GM04504 (cell line): ENCODE measurements around the gene KNG1.

Source experiments
- DNase-seq: peaks from one replicate; pipeline ENCODE4 v3.0.0-alpha.2; 2012; ENCODE audit warnings: low read depth

Gene KNG1

GRCh38 chr3:186779204-186779603 lies 62.0 kb downstream of the KNG1 start:
- DNase-seq = no peak

- no peak for DNase-seq
Measured at GRCh38 chr3:186782542-186783057, 65.4 kb downstream of the KNG1 start.

- peak; percentile 79 for DNase-seq
Measured at GRCh38 chr3:186783058-186783730, 66.0 kb downstream of the KNG1 start, which contains the start of gene EIF4A2. EIF4A2 (plus strand) TSS chr3:186783577; CDS start chr3:186783611, 34 bp downstream.

- peak; percentile 56 for DNase-seq
Measured at GRCh38 chr3:186783731-186784515, 66.8 kb downstream of the KNG1 start.

DNA sequence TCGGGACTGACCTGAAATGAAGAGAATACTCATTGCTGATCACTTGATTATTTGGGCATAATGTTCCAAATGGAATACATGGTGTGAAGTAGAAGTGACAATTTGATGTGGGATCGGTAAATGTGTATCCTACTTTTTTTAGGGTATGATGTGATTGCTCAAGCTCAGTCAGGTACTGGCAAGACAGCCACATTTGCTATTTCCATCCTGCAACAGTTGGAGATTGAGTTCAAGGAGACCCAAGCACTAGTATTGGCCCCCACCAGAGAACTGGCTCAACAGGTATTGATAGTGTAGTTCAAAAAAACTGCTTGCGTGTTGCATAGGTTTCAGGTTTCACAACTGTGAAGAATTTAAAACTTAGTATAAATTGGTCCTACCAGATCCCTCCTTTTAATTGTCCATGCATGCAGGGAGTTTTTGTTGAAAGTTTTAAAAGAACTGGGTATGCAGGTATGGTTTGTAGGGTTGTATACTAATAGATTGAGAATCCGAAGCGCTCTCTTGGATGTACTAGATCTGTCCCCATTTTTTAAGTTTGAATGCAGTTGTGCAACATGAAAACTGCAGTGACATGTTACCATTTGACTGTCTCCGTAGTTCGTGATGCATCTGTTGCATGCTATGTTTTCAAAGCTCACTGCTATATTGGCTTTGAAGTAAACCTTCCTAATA lies 67.8 kb downstream of the KNG1 start:
- no peak for DNase-seq

DNA sequence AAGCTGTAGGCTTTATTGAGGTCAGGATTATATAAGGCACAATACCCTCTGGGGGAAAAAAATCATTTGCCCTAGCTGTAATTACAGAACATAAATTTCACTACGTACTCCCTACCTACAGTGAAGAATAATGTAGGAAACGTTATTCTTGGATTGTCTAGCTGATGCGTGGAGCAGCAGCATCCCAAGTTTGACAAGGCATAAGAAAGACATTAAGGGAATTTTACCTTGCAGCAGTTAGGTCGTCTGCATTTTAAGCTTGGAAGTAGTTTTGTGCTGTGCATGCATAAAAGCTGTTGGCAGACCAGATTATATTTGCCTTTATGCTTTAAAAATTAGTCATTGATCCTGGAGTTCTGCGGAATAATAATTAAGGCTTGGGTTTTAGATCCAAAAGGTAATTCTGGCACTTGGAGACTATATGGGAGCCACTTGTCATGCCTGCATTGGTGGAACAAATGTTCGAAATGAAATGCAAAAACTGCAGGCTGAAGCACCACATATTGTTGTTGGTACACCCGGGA lies 68.4 kb downstream of the KNG1 start:
- DNase-seq = no peak

DNA sequence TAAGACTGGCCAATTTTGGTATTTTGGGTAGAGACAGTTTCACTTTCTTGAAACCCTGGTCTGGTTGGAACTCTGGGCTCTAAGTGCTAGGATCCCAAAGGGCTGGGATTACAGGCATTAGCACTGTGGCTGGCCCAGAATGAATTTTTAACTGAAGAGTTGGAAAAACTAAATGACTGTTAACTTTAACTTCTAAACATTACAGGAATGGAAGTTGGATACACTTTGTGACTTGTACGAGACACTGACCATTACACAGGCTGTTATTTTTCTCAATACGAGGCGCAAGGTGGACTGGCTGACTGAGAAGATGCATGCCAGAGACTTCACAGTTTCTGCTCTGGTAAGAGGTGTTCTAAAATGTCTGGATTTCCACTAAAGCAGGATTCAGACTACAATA lies 69.8 kb downstream of the KNG1 start:
- no peak for DNase-seq

- DNase-seq = no peak
Measured at GRCh38 chr3:186787642-186788481, 70.7 kb downstream of the KNG1 start.

- no peak for DNase-seq
Measured at GRCh38 chr3:186788482-186789370, 71.6 kb downstream of the KNG1 start.

DNA sequence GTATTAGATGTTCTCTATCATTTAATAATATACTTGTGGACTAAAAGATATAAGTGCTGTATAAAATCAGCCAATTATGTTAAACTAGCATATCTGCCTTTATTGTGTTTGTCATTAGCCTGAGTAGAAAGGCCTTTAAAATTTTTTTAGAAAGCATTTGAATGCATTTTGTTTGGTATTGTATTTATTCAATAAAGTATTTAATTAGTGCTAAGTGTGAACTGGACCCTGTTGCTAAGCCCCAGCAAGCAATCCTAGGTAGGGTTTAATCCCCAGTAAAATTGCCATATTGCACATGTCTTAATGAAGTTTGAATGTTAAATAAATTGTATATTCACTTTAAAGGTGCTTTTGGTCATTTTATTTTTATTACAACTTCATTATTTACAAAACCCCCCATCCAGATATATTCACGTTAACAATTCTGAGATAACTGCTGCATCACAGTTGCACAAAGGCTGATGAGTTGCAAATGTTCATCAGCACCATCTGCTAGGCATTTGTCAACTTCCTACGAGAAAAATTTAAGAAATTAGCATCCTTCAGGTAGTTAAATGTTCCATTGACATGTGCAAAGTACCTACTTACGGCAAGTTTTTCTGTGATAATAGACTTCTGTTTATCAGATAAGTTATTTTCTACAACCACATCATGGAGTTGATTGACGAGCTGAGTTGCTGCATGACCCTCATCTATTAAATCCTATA lies 72.5 kb downstream of the KNG1 start:
- DNase-seq = no peak

- DNase-seq = no peak
Measured at GRCh38 chr3:186790261-186790981, 73.3 kb downstream of the KNG1 start.
